Stimulated activated CD8-positive, alpha-beta memory T cell treated with anti-CD3 and anti-CD28 coated beads, Interleukin-15, amount 100 ng/mL, for 48 hours (primary cell): ENCODE results near the gene IGFBP4.

Source experiments
- DNase-seq, 2 donors: peaks; one replicate each; pipeline ENCODE4 v3.0.0-alpha.2; 2020; ENCODE audit warnings: low read depth in 2 of 2

IGFBP4 gene

GRCh38 chr17:40490289-40490853 lies 47.1 kb downstream of the IGFBP4 start:
- DNase-seq, result no peak

- DNase-seq, result no peak
Measured at GRCh38 chr17:40490982-40491381, 47.7 kb downstream of the IGFBP4 start.

DNA sequence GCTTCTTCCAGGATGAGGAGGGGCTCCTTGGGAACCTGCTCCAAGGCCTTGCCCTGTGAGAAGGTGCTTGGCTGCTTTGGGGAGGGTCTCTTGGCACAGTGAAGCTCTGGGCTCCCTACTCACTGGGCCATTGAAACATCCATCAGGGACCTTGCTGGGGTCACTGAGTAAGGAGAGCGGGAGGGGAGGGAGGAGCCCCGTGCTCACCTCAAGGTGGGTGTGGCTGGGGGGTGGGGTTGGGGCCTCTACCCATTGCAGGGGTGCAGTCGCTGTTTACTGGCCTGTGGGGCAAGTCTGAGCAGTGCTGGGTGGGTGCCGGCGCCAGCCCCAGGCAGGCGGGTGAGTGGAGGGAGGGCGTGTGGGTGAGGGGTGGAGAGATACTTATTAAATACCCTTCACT lies 48.2 kb downstream of the IGFBP4 start:
- DNase-seq, result no peak

DNA sequence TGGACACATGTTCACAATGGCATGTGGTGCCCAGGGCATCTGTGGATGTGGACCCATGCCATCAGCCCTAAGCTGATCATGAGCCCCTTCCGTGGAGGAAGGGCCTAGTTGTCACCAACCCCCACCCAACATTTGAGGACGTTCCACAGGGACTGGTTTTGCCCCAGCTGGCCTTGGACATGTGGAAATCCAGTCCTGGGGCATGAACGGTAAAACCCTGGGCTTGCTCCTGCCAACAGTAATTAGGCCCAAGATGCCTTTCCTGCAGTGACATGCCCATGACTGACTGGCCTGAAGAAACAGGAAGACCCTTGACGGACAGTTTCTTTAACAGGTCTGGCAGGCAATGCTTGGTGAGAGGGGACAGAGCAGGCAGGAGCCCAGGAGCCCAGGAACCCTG lies 50.4 kb downstream of the IGFBP4 start:
- no peak for DNase-seq

DNA sequence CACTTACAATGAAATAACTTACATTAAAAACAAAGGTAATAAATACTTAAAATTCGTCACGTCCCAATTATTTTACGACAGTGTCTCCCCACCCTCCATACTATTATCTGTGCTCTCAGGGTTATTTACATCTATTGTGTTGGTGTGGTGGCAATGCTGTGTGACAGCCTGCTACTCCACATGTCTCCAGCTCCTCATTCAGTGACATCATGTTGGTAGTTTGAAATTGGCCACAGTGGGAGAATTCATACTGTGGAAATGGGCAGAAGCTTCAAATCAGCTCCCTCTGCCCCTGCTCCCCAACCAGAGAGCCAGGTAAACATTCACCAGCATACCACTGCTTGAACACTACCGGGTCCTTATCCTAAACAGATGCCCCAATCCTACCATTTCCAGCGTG lies 51.9 kb downstream of the IGFBP4 start:
- no peak for DNase-seq

DNA sequence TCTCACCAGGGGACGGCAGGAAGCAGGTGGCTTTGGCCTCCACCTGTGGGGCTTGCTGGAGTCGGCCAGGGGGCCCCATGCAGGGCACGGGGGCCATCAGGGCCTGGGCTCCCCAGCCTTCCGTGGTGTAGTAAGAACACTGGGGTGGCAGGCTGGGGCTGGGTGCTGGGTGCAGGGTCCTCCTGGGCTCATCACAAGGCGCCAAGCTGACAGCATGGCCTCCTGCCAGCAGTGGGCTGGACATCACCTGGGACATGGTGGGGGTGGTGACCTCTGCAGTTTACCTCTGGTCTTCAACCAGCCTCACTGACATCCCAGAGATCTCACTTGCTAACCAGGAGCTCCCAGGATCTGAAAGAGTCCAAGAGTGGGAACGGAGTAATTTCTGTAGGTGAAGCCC lies 52.9 kb downstream of the IGFBP4 start:
- no peak for DNase-seq

DNA sequence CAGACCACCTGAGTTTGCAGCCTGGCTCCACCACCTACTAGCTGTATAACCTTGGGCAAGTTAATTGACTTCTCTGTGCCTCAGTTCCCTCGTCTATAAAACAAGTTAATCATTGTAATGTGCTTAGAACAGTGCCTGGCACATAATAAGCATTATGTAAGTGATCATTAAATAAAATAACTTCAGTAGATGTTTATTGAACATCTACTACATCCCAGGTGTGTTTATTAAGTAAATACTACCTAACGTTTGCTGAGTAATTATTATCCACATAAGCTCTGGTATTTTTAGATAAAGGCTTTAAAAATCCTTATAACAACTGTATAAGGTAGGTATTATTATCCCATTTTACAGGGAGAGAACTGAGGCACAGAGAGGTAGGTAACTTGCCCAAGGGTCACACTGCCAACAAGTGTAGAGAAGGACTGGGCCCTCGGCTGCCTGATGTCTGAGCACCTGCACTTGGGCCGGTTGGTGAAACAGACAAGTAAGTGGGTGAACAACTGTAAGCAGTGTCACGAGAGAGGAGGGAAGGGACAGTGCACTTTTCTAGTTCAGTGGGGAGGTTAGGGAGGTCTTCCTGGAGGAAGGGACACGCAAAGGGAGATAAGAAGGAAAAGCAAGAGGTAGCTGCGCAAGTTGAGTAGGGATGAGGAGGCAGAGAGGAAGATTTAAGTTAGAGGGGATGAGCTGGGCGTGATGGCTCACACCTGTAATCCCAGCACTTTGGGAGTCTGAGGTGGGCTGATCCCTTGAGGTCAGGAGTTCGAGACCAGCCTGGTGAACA lies 53.6 kb downstream of the IGFBP4 start:
- DNase-seq, result no peak

- DNase-seq, result no peak
Measured at GRCh38 chr17:40497695-40498094, 54.4 kb downstream of the IGFBP4 start.

DNA sequence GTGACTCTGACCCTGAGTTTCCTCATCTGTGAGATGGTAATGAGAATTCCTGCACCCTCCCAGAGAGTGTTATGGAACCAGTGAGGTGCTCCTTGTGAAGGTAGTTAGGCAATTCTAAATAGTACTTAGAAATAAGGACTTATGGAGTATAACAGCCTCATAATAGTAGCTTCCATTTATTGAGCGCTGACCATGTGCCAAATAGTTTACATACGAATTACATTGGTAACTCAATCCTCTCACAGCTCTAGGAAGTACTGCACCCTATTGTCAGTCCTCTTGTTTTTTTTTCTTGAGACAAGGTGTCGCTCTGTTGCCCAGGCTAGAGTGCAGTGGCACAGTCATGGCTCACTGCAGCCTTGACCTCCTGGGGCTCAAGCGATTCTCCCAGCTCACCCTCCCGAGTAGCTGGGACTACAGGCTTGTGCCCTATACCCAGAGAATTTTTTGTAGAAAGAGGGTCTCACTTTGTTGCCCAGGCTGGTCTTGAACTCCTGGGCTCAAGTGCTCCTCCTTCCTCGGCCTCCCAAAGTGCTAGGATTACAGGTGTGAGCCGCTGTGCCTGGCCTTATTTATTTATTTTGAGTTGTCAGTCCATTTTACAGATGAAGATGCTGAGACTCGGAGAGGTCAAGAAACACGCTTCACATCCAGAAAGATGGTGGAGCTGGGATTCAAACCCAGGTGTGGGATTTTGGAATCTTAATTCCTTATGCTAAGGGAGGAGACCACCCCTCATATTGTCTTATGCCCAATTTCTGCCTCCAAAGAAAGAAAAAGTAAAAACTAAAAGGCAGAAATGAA lies 55.2 kb downstream of the IGFBP4 start:
- no peak for DNase-seq

- DNase-seq, result no peak
Measured at GRCh38 chr17:40499551-40500189, 56.4 kb downstream of the IGFBP4 start.

- no peak for DNase-seq
Measured at GRCh38 chr17:40500190-40500589, 56.9 kb downstream of the IGFBP4 start.

DNA sequence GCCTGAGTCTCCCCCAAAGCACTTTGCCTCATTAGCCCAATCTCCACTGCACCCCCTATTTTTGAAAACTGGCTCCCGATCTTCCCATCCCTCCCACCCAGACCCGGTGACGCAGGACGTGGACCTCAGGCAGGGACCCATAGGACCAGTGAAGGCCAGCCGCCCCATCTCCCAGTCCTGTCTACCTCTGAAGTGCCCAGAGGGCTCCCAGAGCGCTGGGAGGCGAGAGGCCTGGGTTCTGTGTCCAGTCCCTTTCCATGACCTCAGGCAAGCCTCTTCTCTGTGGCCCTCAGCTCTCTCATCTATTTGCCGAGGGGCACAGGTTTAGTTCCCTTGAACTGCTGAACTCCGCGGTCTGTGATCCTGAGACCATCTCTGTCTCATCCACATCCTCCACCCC lies 57.5 kb downstream of the IGFBP4 start:
- DNase-seq, result no peak

GRCh38 chr17:40501499-40501911 lies 58.3 kb downstream of the IGFBP4 start, which contains the start of gene TNS4:
Gene TNS4 (minus strand): TSS chr17:40501623. CDS start chr17:40496425, 5,198 bp downstream.
- no peak for DNase-seq

DNA sequence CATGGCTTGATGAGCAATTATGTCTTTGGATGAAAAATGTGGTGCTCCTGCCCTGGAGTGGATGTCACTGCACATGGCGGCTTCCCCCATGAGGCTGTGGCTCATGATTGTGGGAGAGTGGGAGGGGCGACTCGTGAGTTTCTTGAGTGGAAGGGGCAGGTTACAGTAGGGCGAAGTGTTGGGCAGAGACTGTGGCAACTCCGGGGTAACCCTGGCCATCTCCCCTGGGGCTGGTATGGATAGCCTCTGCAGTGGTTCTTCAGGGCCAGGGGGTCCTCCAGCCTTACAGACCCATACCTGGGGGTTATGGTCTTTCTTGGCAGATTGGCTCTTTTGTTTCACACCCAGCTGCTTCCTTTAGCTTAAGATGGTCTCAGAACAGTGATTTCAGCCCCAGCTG lies 59.5 kb downstream of the IGFBP4 start:
- DNase-seq, result no peak

GRCh38 chr17:40503154-40503553 lies 59.9 kb downstream of the IGFBP4 start:
- no peak for DNase-seq

DNA sequence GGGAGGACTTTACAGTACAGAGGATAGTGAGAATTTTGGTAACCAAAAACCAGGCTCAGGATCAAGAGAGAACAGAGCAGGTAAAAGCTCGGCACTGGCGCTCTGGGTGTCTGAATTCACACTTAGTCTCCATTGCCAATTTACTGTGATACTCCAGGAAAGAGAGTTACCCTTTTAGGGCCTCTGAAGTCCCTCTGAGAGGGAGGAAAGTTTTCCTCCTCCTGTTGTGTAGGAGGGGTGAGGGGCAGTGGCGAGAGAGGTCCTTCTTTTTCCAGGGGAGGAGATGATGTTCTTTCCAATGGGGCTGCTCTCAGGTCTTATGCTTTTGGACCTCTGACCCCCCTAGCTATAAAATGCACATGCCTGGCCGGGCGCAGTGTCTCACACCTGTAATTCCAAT lies 63.5 kb downstream of the IGFBP4 start:
- no peak for DNase-seq
